ENCODE measurements around the gene PALLD. TPM values are rescaled to one million over a fixed set of nuclear protein-coding genes. Genes with fewer than 3 reads are reported as not detected.

The PALLD gene
- total and polyA plus RNA-seq, 2 of the 13 experiments (the other 11 are each of a cell fraction or from before 2014, with no cell fraction given) = 0.50 to 1.5 TPM

GRCh38 chr4:168648929-168649328 lies 152.1 kb downstream of the PALLD start (continued):
- TF ChIP-seq, protein P1, sequence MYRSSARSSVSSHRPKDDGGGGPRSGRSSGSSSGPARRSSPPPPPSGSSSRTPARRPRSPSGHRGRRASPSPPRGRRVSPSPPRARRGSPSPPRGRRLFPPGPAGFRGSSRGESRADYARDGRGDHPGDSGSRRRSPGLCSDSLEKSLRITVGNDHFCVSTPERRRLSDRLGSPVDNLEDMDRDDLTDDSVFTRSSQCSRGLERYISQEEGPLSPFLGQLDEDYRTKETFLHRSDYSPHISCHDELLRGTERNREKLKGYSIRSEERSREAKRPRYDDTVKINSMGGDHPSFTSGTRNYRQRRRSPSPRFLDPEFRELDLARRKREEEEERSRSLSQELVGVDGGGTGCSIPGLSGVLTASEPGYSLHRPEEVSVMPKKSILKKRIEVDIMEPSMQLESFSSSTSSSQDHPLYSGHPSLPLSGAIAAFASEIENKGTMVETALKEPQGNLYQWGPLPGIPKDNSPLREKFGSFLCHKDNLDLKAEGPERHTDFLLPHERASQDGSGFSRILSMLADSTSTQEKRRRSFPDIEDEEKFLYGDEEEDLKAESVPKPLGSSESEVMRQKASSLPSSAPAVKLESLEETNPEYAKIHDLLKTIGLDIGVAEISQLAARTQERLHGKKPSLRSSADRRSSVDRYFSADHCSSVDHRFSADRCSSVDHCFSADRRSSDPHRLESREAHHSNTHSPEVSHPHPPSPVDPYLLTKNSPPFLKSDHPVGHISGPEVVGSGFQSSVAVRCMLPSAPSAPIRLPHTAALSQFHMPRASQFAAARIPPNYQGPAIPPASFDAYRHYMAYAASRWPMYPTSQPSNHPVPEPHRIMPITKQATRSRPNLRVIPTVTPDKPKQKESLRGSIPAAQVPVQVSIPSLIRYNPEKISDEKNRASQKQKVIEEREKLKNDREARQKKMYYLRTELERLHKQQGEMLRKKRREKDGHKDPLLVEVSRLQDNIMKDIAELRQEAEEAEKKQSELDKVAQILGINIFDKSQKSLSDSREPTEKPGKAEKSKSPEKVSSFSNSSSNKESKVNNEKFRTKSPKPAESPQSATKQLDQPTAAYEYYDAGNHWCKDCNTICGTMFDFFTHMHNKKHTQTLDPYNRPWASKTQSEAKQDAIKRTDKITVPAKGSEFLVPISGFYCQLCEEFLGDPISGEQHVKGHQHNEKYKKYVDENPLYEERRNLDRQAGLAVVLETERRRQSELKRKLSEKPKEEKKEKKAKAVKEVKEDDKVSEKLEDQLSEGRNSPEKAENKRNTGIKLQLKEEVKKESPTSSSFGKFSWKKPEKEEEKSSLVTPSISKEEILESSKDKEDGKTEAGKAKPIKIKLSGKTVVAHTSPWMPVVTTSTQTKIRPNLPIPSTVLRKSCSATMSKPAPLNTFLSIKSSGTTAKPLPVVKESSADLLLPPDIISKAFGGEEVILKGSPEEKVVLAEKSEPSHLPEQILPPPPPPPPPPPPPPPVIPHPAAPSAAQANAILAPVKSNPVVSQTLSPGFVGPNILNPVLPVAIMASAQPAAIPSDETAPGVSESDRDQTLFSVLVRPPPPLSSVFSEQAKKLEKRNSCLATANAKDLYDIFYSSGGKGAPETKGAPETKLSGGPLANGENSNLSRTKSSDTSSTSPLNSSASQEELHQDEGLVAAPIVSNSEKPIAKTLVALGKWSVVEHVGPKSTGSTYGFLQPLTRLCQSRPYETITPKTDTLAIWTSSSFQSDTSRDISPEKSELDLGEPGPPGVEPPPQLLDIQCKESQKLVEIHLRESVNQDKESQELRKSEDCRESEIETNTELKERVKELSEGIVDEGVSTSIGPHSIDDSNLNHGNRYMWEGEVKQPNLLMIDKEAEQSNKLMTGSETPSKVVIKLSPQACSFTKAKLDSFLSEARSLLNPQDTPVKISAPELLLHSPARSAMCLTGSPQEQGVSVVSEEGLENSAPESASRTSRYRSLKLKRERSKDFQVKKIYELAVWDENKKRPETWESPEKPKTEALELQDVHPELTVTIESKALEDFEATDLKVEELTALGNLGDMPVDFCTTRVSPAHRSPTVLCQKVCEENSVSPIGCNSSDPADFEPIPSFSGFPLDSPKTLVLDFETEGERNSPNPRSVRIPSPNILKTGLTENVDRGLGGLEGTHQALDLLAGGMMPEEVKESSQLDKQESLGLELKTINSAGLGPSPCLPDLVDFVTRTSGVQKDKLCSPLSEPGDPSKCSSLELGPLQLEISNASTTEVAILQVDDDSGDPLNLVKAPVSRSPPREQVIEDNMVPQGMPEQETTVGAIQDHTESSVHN (CRISPR knock-in tag; IDR thresholded peaks at IDR 0.05) = no peak
- TF ChIP-seq HNF4G (IDR thresholded peaks at IDR 0.05; ENCODE audit: borderline replicate concordance, low read depth, low read length) (no peak), HNF4G (CRISPR knock-in tag; IDR thresholded peaks at IDR 0.05; ENCODE audit: borderline replicate concordance, low read depth) (no peak), XBP1 (CRISPR knock-in tag; IDR thresholded peaks at IDR 0.05) (no peak), ELF4 (CRISPR knock-in tag; IDR thresholded peaks at IDR 0.05; ENCODE audit: borderline replicate concordance) (no peak), ZEB1 (IDR thresholded peaks at IDR 0.05; ENCODE audit: insufficient replicate concordance, low read depth) (no peak), ZNF337 (CRISPR knock-in tag; IDR thresholded peaks at IDR 0.05; ENCODE audit: borderline replicate concordance, low read depth) (no peak)
- TF ChIP-seq, protein P2, sequence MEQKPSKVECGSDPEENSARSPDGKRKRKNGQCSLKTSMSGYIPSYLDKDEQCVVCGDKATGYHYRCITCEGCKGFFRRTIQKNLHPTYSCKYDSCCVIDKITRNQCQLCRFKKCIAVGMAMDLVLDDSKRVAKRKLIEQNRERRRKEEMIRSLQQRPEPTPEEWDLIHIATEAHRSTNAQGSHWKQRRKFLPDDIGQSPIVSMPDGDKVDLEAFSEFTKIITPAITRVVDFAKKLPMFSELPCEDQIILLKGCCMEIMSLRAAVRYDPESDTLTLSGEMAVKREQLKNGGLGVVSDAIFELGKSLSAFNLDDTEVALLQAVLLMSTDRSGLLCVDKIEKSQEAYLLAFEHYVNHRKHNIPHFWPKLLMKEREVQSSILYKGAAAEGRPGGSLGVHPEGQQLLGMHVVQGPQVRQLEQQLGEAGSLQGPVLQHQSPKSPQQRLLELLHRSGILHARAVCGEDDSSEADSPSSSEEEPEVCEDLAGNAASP (CRISPR knock-in tag; IDR thresholded peaks at IDR 0.05; ENCODE audit: borderline replicate concordance) = no peak
